GM19035 (cell line): ENCODE results near the gene MUC22.
"Not testable (repeated sequence)": the region's sequence is repeated elsewhere in the genome, so short reads cannot be mapped to it uniquely, and the experiment has no call there.

Experiments used
- ATAC-seq: cut with Tn5 transposase; IDR thresholded peaks from one replicate; pipeline ENCODE4 v1.9.1; 2021; ENCODE audit not compliant: unreplicated experiment

Gene MUC22

DNA sequence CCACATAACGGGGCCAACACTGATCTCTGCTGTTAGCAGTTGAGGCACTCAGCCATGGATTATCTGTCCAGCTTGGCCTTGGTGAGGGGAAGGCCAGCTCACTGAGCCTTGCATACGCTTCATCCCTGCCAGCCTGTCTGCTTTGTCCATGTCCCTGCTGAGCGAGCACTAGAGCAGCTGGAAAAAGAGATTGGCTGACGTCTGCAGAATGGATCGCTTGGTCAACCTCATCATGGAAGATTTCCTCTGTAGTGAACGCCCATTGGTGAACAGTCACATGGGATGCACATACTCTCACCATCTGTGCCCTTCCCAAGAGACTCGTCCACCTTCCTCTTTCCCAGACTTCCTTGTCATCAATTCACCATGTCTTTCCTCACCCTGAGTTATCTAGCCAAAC is 26.9 kb downstream of the MUC22 start:
- no peak for ATAC-seq

DNA sequence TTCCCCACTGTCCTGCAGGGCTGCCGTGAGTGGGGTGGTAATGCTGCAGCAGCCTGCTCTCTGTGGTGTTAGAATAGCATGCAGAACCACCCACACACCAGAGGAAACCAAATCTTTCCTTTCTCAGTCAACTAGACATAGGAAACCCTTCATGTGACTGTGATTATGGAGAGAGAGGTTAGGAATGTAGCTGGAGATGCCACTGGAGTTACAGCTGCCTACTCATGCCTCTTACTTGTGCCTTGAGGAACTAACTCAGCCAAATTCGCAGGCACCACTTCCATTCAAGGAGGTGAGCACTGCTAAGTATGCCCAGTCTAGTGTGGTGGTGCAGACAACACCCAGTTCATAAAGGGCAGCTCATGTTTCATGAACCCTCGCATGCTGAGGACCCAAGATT is 27.4 kb downstream of the MUC22 start:
- ATAC-seq: no peak

DNA sequence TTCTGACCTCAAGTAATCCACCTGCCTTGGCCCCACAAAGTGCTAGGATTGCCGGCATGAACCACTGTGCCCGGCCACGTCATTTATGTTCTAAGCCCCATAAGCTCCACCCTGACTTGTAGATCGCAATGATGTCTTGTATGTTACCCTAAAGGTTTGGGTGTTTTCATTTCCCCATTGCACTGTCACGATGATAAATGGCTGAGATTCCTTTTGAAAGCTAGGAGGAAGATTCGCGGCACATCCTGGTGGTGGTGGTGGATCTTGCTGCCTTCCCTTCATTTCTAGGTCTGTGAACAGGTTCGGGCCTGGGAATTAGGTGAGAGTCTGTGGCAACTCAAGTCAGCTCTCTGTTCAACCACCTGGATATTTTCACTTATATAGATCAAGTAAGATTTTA is 28.3 kb downstream of the MUC22 start:
- no peak for ATAC-seq

DNA sequence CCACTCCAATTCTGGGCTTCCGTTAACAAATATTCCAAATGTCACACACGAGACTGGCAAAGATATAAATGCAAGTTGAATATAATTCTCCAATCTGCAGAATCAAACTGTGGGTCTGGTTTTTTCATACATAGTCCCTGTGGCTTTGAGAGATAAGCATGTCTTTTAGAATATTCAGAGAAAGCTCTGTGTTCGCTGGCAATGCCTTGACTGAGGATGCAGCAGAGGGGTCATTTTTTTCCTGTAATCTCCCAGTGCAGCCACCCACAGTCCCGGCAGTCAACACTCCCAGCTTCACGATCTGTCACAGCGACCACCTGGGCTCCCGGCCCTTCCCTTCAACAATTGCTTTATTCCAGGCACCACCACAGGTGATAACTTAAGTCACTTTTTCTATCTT is 30.5 kb downstream of the MUC22 start:
- ATAC-seq: no peak

DNA sequence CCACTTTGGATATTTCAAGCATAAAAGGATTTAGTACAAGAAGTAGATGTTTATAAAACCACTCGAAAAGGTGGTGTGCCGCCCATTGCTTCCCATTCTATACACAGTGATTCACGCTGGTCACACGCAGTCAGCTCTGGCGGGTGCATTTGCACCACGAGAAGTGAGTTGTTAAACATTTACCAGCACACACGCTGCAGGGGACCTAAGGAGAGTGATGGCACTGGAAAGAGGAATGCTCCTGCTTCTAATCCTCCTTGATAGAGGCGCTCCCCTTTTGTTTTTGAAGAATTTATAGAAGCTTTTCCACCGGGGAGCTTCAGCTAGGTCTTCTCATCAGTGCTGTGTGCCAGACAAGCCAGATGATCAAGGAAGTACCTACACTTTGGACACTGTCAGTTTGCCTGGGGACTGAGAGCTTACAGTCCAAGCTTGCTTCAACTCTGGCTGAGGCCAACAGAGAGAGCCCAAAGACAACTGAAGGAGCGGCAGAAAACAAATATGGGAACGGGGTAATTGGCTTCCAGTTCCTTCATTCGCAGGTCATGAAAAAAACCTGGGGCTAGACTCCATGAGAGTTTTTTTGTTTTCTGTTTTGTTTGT is 31.2 kb downstream of the MUC22 start:
- no peak for ATAC-seq

DNA sequence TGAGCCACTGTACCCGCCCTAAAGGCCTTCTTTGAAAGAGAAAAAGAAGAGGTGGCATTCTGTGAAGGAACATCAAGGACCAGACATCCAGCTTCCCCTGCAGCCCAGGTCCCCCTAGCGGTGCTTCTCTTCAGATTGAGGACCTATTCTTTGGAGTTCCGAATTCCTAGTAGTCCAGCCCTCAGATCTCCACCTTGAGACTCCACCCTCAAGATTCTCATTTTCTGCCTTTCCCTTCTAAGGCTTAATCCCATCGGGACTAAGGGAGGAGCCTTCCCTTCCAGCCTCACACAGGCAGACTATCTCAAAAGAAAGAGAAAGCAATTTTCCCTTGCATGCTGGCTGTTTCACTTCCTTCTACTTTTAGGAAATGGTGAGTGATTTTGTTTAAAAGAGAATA is 32.5 kb downstream of the MUC22 start:
- no peak for ATAC-seq

DNA sequence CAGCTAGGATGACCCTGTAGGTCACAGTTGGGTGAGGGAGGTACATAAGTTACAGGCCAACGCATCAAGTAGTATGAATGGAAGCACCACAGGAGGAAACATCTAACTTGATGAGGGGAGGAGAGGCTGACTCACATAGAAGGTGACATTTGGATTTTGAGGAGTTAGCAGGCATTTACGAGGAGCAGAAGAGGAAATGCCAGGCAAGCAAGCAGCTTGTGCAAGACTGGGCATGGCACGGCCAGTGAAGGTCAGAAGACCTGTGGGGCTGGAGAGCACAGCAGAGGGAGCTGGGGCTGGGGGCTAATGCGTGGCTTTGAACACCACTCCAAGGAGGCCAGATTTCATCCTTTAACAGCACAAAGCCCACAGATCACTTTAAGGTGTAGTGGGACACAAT is 37.8 kb downstream of the MUC22 start:
- no peak for ATAC-seq

DNA sequence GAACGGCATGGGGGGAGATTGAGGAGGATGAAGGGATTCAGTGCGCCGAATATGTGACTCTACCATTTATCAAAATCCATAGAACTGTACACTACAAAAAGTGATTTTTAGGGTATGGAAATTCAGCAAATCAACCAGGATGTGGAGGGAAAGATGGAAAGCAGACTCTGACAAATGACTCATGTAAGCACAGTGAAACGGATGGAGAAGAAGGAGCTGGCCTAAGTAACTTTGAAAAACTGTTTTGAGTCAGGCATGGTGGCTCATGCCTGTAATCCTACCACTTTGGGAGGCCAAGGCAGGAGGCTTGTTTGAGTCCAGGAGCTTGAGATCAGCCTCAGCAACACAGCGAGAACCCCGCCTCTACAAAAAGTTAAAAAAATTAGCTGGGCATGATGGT is 39.2 kb downstream of the MUC22 start:
- no peak for ATAC-seq

DNA sequence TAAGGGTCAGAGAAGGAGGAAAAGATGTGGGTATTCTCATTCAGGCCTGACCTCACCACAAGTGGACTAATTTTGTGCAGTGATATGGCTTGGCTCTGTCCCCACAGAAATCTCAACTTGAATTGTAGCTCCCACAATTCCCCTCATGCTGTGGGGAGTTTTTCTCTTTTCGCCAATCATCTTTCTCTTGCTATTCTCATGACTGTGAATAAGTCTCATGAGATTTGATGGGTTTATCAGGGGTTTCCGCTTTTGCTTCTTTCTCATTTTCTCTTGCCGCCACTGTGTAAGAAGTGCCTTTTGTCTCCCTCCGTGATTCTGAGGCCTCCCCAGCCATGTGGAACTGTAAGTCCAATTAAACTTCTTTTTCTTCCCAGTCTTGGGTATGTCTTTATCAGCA is 42.9 kb downstream of the MUC22 start:
- not testable (repeated sequence) for ATAC-seq

DNA sequence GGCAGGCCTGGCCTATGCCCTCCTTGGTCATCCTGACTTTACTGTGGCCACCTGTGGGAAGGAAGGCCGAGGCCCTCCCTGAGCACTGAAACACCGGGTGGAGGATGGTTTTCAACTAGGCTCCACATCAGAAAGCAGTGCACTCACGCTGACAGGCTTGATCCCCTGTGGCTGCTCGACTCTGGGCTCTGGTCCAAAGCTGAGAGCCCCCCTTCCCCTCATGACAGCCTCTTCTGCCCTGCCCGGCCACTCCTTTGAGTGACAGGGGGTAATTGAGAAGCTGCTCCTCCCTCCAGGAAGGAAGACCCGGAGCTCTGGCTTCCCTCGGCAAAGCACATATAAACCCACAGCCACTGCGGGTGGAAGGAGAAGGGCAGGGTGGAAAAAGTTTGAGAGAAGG is 43.6 kb downstream of the MUC22 start:
- ATAC-seq: no peak

DNA sequence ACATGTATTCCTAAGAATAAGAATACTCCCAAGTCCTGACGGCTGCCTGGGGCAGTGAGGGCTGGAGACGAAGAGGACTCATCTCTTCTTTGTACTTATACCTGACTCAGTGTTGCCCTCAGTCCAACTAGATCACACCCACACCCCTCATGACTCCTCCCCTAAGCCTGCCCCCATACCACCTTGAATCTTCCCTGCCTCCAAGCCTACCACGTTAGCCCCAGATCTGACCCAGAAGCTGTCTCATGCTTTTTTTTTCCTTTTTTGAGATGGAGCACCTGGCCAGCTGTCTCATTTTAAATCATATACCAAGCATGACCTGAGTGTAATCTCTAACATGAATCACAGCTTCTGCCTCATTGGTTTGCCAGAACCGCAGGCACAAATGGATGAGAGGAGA is 45.2 kb downstream of the MUC22 start:
- ATAC-seq: no peak

DNA sequence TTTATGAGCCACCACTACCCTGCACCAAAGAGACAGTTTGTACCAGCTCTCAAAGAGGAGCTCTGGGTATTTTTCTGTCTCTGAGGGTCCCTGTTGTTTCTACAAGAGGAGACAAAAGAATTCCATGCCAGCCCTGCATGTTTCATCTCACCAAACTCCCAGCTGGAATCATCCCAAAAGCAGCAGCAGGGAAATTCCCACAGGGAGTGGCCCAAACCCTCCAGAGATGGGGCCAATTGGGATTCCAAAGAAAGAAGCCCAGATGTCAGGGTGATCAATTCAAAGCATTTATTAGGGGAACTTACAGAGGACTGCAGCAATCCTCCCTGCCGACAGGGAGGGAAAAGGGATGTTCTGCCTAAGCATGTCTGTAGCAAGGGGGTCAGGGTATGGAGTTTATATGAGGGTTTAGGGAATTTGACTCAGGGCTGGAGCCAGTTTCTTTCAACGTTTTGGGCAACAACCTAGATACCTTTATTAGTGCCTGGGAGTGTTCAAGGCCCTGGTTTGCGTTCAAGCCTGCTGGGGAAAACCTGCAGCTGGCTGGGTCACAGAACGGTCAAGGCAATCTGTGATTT is 47.2 kb downstream of the MUC22 start:
- no peak for ATAC-seq

DNA sequence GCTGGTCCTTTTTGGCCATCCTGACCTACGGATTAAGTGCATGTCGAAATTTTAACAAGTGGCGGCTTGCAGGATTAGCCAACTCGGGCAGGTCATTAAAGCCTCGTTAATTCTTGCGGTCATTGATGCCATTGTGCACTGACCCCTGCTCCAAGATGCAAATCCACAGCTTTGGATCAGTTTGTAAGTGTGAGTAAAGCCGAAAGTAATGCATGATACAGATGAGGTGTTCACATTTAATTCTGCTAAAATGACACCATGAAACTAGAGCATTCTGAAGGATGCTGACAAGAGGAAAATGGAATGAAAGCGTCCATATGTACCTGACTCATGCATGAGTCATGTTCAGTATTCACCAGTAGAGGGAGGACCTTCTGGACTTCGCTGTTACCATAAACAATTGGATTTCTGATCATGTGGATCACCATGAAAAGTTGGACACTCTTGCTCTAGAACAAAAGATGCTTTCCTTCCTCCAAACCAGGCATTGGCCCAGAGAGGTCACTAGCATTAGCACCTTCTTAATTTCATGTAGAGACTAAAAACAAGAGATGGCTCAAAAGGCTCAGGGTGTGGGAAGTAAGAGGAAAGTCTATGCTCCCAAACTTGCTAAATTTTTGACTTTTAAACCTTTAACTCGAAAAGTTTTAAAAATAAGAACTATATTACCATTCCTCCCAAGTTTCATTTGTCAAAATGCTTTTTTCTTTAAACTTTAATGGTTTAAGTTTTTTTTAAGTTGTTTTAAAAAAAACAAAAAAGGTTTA is 48.0 kb downstream of the MUC22 start:
- ATAC-seq: no peak

DNA sequence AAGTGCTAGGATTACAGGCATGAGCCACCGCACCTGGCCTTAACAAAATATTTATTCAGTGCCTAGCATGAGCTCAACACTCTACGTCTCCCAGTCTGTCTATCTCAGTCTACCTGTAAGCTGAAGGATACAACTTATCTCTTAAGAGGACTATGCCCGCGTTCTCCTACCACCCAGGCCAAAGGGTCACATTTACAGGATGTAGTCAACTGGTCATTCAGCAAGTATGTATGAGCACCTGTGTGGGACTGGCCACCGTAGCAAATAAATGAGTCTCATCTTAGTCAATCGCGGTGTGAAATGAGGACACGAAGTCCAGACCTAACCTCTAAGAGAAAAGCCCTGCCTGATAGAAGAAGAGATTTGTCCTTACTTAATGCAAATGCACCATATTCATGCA is 49.9 kb downstream of the MUC22 start:
- ATAC-seq: no peak

DNA sequence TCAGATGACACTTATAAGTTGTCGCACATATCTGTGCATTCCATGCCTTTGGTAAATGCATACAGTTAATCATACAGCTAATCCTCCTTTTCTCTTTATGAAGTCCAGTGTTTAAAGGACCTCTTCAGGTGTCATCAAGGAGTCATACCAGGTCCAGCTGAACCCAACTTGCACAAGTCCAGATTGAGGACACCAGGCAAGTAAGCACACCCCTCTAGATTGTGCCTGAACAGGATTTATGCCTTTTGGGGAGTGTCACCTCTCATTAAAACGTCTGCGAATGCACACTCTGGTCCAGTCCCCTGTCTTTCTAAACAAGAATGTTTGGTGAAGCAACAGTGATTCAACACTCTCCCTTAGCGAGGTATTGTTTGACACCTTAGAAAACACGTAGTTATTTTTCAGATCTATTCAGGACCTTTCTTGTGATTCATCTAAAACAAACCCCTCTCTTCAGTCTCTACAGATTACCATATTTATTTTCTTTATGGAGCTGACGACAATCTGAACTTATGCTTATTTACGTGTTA is 53.7 kb downstream of the MUC22 start:
- no peak for ATAC-seq

DNA sequence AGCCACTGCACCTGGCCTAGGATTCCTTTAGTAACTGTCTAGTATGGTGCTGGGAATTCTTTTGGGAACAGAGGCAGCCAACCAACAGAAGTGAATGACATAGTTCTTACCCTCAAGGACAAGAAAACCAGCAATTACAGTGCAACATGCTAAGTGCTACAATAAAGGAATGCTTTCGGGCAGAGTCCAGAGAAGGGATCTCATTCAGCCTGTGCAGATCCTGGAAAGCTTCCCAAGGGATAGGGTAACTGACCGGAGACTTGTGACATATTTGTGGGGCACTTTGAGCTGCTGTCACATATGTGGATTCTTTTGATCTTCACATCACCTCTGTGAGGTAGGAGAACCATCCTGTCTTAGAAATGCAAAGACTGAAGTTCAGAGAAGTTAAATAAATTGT is 55.3 kb downstream of the MUC22 start:
- no peak for ATAC-seq

DNA sequence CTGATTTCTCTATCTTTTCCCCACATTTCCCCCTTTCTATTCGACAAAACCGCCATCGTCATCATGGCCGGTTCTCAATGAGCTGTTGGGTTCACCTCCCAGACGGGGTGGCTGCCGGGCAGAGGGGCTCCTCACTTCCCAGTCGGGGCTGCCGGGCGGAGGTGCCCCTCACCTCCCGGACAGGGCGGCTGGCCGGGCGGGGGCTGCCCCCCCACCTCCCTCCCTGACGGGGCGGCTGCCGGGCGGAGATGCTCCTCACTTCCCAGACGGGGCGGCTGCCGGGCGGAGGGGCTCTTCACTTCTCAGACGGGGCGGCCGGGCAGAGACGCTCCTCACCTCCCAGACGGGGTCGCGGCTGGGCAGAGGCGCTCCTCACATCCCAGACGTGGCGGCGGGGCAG is 56.8 kb downstream of the MUC22 start:
- ATAC-seq: not testable (repeated sequence)

DNA sequence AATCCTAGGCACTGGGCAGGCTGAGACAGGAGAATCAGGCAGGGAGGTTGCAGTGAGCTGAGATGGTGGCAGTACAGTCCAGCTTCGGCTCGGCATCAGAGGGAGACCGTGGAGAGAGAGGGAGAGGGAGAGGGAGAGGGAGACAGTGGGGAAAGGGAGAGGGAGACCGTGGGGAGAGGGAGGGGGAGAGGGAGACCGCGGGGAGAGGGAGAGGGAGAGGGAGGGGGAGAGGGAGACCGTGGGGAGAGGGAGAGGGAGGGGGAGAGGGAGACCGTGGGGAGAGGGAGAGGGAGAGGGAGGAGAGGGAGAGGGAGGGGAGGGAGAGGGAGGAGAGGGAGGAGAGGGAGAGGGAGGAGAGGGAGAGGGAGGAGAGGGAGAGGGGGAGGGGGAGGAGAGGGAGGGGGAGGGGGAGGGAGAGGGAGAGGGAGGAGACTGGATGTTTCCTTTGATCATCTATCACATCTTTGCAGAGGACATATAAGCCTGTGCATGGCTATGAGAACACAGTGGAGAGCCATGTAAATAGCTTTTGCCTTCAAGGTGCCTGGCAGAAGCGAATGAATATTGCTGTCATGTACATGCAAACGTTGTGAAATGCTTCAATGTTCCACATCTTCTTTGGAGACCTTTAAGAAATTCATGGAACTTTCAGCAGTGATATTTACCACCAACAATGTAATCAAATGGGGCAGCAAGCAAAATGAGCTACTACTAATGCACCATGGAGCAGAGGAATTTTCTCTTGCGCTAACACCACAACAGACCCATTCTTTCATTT is 57.8 kb downstream of the MUC22 start:
- not testable (repeated sequence) for ATAC-seq

DNA sequence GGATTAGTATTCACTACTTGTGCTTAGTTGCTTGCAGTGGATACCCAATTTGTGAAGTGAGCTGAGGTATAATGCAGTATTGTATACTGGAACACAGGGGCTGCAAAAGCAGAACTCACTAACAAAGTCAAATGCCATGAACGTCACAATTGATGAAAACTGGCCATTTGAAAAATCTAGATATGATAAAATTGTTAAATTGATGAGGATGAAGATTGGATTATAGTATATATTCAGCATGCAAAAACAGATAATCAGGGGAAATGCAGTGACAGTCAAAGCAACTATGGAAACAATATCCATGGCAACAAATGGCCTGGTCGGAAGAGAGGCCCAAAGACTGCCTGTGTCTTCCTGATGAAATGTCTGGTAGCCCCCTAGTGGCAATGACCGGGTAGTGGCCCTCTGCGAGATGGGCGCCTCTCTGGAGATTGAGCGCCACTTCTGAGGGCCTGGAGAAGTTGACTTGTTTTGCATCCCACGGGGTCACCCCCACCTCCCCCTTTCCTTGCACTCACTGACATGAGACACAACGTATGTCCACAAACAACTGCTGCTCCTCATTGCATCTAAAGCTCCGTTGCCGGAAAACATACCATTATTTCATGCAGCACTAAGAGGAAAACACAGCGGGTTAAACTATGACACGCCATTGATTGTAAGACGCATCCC is 58.5 kb downstream of the MUC22 start:
- peak; percentile 76 for ATAC-seq

DNA sequence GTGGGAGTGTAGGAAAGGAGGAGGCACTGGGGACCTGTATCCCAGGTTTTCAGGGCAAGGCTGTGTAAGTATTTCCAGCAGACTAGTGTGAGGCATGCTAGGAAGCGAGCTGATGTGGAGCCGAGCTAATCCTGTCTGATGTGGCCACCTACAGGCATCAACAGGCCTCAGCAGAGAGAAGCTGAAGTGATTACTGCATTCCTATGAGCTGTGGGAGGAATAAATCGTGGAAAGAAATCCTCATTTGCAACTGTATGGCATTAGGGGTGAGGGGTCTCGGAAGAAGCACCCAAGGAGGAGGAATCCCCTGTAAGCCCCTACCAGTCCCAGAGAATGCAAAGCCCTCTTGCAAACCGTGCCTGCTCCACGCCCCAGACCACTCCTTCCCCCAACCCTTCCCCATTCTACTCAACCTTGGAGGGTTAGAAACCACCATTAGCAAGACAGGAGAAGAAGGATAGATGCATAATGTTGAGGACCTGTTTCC is 60.5 kb downstream of the MUC22 start:
- no peak for ATAC-seq

DNA sequence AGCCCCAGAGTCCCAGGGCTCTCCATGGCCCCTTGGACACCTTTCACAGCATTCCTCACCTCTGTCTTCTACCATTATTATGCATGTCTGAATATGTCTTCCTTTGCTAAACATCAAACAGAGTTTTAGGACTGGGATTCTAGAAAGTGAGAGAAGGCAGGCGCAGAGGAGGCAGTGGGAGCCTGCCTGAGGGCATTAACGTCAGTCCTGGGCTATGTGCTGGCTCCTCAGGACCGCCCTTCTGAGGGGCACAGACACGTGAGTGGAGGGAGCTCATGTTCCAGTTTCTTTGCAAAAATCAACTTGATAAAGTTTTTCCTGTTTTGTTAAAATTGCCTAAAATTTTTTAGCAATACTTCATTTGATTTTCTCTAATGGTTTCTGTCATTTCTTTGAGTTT is 64.1 kb downstream of the MUC22 start:
- no peak for ATAC-seq
